HG03108 (cell line): Measurements from ENCODE around the gene ZMYND19.
"Not testable (repeated sequence)": the region's sequence is repeated elsewhere in the genome, so short reads cannot be mapped to it uniquely, and the experiment has no call there.

Experiments used
- ATAC-seq: cut with Tn5 transposase; IDR thresholded peaks from one replicate; pipeline ENCODE4 v1.9.1; 2021; ENCODE audit warnings: moderate library complexity; ENCODE audit not compliant: unreplicated experiment

ZMYND19 gene

GRCh38 chr9:137614631-137615386 lies 24.5 kb upstream of the ZMYND19 start:
- no peak for ATAC-seq

- ATAC-seq: no peak
Observed at GRCh38 chr9:137613738-137614523, 23.6 kb upstream of the ZMYND19 start.

GRCh38 chr9:137613259-137613658 lies 22.9 kb upstream of the ZMYND19 start:
- no peak for ATAC-seq

DNA sequence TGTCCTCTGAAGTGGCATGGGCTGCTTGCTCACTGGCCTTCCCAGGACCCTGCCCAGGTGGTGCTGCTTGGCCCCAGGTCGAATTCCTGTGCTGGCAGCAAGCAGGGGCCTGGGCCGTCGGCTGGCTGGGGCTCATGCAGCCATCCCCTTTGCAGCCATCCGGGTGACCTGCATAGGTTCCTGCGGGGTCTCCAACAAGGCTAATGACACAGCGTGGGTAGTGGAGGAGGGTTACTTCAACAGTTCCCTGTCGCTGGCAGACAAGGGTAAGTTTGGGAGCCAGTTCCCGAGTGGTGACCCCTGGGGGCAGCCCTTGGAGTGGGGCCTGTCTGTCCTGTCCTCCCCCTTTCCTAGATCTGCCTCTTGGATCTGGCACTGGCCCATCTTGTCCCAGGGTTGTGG lies 22.4 kb upstream of the ZMYND19 start:
- ATAC-seq: no peak

- no peak for ATAC-seq
Observed at GRCh38 chr9:137611623-137612609, 21.6 kb upstream of the ZMYND19 start.

- ATAC-seq: no peak
Observed at GRCh38 chr9:137610944-137611343, 20.6 kb upstream of the ZMYND19 start.

DNA sequence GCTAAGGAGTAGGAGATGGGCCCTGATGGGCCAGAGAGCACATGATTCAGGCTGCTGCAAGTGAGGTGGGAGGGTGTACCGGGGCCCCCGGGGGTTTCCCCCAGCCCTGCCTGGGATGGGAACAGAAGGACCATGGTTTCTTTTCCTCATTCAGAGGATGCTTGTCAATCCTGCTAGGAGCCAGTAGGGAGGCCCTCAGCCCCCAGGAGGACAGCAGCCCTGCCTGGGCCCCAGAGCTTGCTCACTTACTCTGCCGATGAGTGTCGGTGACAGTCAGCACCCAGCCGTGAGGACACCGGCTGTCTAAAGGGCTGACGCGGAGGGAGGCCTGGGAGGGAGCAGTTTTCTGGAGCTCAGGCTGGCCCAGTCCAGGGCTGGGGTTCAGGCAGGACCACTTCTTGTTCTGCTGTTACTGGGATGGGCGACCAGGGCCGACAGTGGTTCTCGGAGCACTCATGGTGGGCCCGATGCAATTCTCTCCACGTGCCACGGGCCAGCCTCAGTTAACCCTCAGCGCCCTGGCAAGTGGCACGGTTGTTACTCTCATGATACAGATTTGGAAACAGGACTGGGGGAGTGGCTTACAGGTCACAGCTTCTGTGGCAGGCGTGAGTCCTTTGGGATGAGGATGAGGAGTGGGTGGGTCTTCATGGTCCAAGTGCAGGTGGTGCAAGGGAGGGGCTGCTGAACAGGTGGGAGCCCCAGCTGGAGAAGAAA lies 17.0 kb upstream of the ZMYND19 start:
- no peak for ATAC-seq

DNA sequence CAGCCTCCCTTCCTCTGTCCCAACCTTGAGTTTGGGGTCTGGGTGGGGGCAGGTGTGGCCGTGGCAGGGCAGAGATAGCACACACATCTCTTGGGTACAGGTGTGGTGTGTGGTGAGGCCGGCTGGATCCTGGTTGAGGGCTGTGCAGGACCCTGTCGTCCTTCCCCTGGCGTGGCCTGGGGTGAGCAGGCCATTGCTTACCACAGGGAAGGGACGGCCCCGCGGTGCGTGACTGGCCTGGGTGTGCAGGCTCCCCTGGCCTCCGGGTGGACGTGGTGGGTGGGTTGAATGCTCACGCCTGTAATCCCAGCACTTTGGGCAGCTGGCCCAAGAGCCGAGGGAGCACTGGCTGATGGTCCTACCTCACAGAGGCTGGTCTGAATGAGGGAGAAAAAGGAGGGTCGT lies 16.4 kb upstream of the ZMYND19 start:
- no peak for ATAC-seq

DNA sequence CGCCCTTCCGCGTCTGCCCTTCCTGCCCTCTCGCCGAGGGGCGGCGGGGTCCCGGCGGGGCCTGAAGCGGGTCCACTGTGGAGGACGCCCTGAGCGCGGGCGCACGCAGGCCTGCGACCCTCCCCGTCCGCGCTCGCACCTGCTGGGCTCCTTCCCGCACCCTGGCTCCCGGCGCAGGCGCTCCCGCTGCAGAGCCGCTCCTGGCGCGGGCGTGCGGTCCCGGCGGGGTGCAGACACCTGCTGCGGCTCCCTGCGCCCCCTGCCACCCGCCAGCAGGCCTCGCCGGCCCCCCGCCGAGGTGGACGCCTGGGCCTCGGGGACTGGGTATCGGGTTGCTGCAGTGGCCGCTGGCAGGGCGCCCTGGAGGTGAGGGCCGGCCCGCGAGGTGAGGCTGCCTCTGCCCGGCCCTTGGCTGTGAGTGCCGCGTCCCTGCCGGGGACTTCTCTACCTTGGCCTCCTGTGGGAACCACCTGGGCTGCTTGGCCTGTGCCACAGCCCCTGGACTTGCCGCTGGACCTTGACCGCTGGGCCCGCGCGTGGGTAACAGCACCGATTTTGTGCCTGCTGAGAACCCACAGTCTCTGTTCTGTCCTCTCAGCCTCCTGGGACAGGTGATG lies 15.8 kb upstream of the ZMYND19 start:
- ATAC-seq: peak; percentile 11

GRCh38 chr9:137605121-137606004 lies 15.1 kb upstream of the ZMYND19 start, which contains the start of gene ARRDC1:
TSS of gene ARRDC1 (plus strand) at chr9:137605686. CDS start at chr9:137605718, 32 bp downstream.
- peak; percentile 72 for ATAC-seq

- ATAC-seq: no peak
Observed at GRCh38 chr9:137604345-137605086, 14.2 kb upstream of the ZMYND19 start.

DNA sequence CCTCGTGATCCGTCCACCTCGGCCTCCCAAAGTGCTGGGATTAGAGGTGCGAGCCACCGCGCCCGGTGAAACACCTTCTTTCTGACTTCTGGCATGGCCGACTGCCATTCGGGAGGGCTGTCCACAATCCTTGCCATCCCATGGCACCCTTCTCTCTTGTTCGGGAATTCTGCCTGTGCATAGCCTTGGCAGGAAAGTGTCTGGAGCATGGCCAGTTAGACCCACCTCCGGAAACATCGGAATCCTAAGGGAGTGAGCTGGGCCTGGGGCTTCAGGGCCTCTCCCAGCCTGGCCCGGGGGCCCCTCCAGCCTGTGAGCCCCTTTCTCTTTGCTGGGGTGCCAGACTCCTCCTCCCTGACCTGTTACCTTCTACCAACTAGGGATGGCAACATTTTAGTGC lies 13.6 kb upstream of the ZMYND19 start:
- ATAC-seq: no peak

GRCh38 chr9:137602661-137603060 lies 12.3 kb upstream of the ZMYND19 start:
- ATAC-seq: no peak

DNA sequence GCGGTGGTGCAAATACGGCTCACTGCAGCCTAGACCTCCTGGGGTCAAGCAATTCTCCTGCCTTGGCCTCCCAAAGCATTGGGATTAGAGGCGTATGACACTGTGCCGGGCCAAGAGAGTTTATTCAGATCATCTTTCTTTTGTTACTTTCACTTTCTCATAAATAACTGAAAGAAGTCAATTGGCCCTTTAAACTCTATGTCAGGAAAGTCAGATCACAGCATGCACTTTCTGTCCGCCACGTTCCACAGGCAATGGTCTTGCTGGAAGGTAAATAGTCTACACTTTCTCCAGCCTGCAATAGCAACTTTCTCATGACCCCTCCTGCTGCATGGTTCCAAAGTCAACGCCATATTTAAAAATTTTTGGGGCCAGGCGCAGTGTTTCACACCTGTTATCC lies 8.6 kb upstream of the ZMYND19 start:
- no peak for ATAC-seq

GRCh38 chr9:137596577-137596976 lies 6.3 kb upstream of the ZMYND19 start:
- not testable (repeated sequence) for ATAC-seq

- ATAC-seq: no peak
Observed at GRCh38 chr9:137593176-137593575, 2.9 kb upstream of the ZMYND19 start.

DNA sequence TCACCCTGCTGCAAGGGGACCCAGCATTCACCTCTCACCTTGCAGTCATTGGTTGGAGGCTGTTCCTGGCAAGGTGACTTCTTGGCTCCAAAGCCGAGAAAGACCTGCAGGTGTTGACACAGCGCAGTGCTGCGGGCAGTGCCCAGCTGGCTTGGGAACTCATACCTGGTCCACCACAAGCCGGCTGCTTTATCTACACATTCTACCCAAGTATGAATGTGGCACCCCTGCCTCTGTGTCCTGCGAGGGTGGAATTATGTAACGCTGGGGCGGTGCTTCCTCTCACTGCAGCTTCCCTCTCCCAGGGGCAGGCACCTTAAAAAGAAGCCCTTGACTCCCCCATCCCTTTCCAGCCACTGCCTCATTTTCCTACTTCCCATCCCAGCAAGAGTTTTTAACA lies 2.5 kb upstream of the ZMYND19 start:
- ATAC-seq: no peak

GRCh38 chr9:137590123-137590468 lies 216 bp downstream of the ZMYND19 start:
- no peak for ATAC-seq
